ENCODE results near the gene PITPNC1. TPM values are rescaled to one million over a fixed set of nuclear protein-coding genes. Genes with fewer than 3 reads are reported as not detected.
"Not testable (repeated sequence)": the region's sequence is repeated elsewhere in the genome, so short reads cannot be mapped to it uniquely, and the experiment has no call there.

Gene PITPNC1
- total RNA-seq, 6 donors from 2014 or later, result 8.5 to 23.3 (median 13.7) TPM

GRCh38 chr17:67386965-67387551 lies 10.0 kb downstream of the PITPNC1 start:
- DNase-seq (peak; percentile 42 to 89), ATAC-seq (ENCODE audit: low FRiP score in 2 of 2) (peak in 1 of 2 donors; percentile 61)
- WGBS, 2 donors, result 71 to 74% methylated on average over 16 of the region's 16 CpGs

DNA sequence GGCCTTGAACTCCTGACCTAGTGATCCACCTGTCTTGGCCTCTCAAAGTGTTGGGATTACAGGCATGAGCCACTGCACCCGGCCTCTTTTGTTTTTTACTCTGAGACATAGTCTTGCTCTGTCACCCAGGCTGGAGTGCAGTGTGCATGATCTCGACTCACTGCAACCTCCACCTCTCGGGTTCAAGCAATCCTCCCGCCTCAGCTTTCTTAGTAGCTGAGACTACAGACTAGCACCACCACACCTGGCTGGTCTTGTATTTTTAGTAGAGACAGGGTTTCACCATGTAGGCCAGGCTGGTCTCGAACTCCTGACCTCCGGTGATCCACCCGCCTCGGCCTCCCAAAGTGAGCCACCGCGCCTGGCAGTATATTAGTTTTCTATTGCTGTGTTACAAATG lies 11.5 kb downstream of the PITPNC1 start:
- DNase-seq, result peak in 1 of 2 donors; percentile 8
- 90 to 99% methylated on average over 5 to 10 of the region's 10 CpGs for WGBS, 2 donors
- not testable (repeated sequence) for H3K4me3 ChIP-seq; H3K9me3 ChIP-seq; ATAC-seq (ENCODE audit: low FRiP score in 2 of 2); H3K27me3 ChIP-seq; H3K27ac ChIP-seq; H3K36me3 ChIP-seq
- H3K4me1 ChIP-seq, result peaks cover 9 to 17% (median 14%) of the 10 kb centered on the region in 4 donors

More at GRCh38 chr17:67386965-67387551, 10.0 kb downstream of the PITPNC1 start:
- no peaks in the 10 kb centered on the region for H3K9me3 ChIP-seq
- no peaks in the 10 kb centered on the region for H3K27me3 ChIP-seq
- no peaks in the 10 kb centered on the region for H3K36me3 ChIP-seq
- TF ChIP-seq POLR2A (IDR thresholded peaks at IDR 0.05) (no peak), CTCF (IDR thresholded peaks at IDR 0.05) (peak; percentile 52 to 71 (median 61)), EP300 (IDR thresholded peaks at IDR 0.05) (no peak)
- peaks cover 9 to 17% (median 14%) of the 10 kb centered on the region in 4 donors for H3K4me1 ChIP-seq
- H3K4me3 ChIP-seq, result no peak overlapping the region
- H3K27ac ChIP-seq, result no peak overlapping the region

DNA sequence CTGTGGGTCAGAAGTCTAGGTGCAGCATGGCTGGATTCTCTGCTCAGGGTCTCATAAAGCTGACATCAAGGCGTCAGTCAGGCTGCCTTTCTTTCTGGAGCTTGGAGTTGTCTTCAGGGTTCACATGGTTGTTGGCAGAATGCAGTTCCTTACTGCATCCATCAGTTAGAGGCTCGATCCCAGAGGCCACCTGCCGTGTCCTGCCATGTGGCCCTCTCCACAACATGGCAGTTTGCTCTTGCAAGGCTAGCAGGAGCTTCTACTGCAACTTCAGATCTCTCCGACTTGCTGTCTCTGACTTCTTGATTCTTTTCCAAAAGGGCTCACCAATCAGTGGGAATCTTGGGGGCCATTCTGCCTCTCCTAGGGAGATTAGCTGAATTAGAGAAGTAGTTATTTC lies 11.9 kb downstream of the PITPNC1 start:
- WGBS, 2 donors, result 94 to 96% methylated on average over 4 of the region's 4 CpGs
- Histone ChIP-seq H3K27ac (no peak overlapping the region), H3K4me3 (no peak overlapping the region), H3K4me1 (peaks cover 9 to 17% (median 14%) of the 10 kb centered on the region in 4 donors), H3K36me3 (no peaks in the 10 kb centered on the region), H3K27me3 (no peaks in the 10 kb centered on the region), H3K9me3 (no peaks in the 10 kb centered on the region)
- peak in 1 of 2 donors; percentile 19 for DNase-seq
- no peak for ATAC-seq (ENCODE audit: low FRiP score in 2 of 2)
- TF ChIP-seq POLR2A (IDR thresholded peaks at IDR 0.05) (no peak), EP300 (IDR thresholded peaks at IDR 0.05) (no peak), POLR2AphosphoS5 (IDR thresholded peaks at IDR 0.05) (no peak), CTCF (IDR thresholded peaks at IDR 0.05) (no peak)

DNA sequence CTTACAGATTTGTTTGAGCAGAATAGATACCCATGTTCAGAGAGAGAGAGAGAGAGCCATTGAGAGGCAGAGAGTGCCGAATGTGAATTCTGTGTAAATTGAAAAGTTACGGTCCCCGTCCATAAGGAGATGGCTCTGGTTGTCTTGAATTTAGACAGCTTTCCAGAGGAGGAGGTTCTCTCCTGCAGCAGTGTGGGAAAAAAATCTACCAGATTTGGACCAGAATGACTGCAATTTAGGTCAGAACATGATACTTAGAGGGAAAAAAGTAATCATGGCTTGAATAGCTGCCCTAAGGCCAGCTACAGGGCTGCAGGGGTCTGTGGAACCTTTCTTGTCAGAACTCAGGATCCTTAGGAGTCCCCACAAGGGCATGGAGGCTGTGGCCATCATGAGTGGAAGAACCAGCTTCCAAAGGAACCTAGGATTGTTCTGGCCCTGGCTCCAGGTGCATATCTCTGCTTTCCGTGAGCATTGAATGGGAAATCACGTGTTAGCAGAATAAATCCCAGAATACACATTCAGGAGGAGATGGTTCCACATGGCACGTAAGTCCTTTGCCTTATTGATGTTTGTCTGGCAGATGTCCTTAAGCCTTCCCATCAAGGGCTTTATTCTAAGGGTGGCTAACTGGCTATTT lies 13.0 kb downstream of the PITPNC1 start:
- ATAC-seq (ENCODE audit: low FRiP score in 2 of 2) (no peak), DNase-seq (no peak)
- H3K27me3 ChIP-seq, result no peaks in the 10 kb centered on the region
- H3K4me1 ChIP-seq, result peaks cover 9 to 17% (median 14%) of the 10 kb centered on the region in 4 donors
- H3K4me3 ChIP-seq, result no peak overlapping the region
- H3K27ac ChIP-seq, result peak overlapping the region; percentile 7 to 48 (median 38)
- H3K9me3 ChIP-seq, result no peaks in the 10 kb centered on the region
- TF ChIP-seq POLR2A (IDR thresholded peaks at IDR 0.05), result no peak
- no peak for TF ChIP-seq EP300 (IDR thresholded peaks at IDR 0.05)
- no peak for TF ChIP-seq CTCF (IDR thresholded peaks at IDR 0.05)
- WGBS, 2 donors, result 79 to 81% methylated on average over 5 to 6 of the region's 6 CpGs
- H3K36me3 ChIP-seq, result no peaks in the 10 kb centered on the region

DNA sequence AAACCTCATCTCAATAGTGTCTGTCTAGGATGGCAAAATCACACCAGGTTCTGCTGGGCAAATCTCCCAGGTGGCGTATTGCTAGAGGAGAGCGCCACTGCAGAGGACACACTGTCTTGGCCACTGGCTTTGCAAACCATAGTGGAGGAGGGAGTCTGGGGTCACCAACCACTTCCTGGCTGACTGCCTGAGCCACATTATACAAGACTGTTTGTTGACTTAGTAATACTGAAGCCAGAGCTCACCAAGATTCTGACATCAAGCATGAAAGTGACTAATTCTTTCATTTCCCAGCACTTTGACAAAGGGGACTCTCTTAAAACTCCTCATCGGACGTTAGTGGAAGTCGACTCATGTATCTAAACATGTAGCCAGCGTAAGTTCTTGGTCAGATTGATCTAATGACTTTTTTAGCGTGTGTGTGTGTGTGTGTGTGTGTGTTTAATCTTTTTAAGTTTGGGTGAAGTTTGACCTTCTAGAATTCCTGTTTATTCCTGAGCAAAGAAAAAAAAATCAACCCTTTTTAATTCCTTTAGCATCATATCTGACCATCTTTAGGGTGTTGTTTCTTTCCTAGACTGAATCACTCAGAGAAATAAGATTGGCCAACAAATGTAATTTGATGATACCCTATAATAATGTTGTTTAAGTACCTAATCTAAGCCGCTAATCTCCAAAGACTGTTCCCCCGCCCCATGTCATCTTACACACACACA lies 13.7 kb downstream of the PITPNC1 start:
- DNase-seq, result peak in 1 of 2 donors; percentile 67

More for the DNA sequence above, 13.7 kb downstream of the PITPNC1 start:
- Histone ChIP-seq H3K4me3 (no peak overlapping the region), H3K4me1 (peaks cover 9 to 17% (median 14%) of the 10 kb centered on the region in 4 donors), H3K27ac (peak overlapping the region; percentile 7 to 48 (median 38)), H3K9me3 (no peaks in the 10 kb centered on the region), H3K27me3 (no peaks in the 10 kb centered on the region), H3K36me3 (no peaks in the 10 kb centered on the region)
- peak; percentile 53 to 76 for ATAC-seq (ENCODE audit: low FRiP score in 2 of 2)
- WGBS, 2 donors, result 45 to 48% methylated on average over 7 to 9 of the region's 9 CpGs
- TF ChIP-seq POLR2A (IDR thresholded peaks at IDR 0.05) (no peak), POLR2AphosphoS5 (IDR thresholded peaks at IDR 0.05) (no peak), EP300 (IDR thresholded peaks at IDR 0.05) (peak in 2 of 4 donors; percentile 9 to 12)

Measured in upper lobe of left lung (tissue), 6 donors.